SK-N-SH treated with all-trans-retinoic acid at 6 μM for 48 hours (cell line): ENCODE data around the gene MARCKS.

ENCODE experiments used
- ARNTL ChIP-seq: fragments of 450-650 bp; formaldehyde crosslinking; IDR thresholded peaks from 2 replicates; pipeline ENCODE4 v1.5.0; 2020; ENCODE audit warnings: low read depth, mild to moderate bottlenecking, moderate library complexity, borderline replicate concordance
- CREB5 ChIP-seq: fragments of 250-450 bp; sonication (Bioruptor Pico); IDR thresholded peaks from 2 replicates; pipeline ENCODE4 v1.5.1; 2020; ENCODE audit warnings: low read depth, mild to moderate bottlenecking, moderate library complexity
- ESRRG ChIP-seq: fragments of 250-450 bp; sonication (Bioruptor Pico); IDR thresholded peaks from 2 replicates; pipeline ENCODE4 v1.6.1; 2021; ENCODE audit warnings: mild to moderate bottlenecking
- GLIS3 ChIP-seq: fragments of 250-450 bp; sonication (Bioruptor Pico); IDR thresholded peaks from 2 replicates; pipeline ENCODE4 v1.5.0; 2020; ENCODE audit warnings: mild to moderate bottlenecking, moderate library complexity
- OSR1 ChIP-seq: fragments of 250-450 bp; sonication (Bioruptor Pico); IDR thresholded peaks from 2 replicates; pipeline ENCODE4 v1.8.0; 2022; ENCODE audit warnings: moderate library complexity, mild to moderate bottlenecking, inconsistent platforms
- PATZ1 ChIP-seq: fragments of 250-450 bp; sonication (Bioruptor Pico); IDR thresholded peaks from 2 replicates; pipeline ENCODE4 v1.8.0; 2020; ENCODE audit warnings: mild to moderate bottlenecking, moderate library complexity, borderline replicate concordance
- POU6F1 ChIP-seq: fragments of 250-450 bp; sonication (Bioruptor Pico); IDR thresholded peaks from 2 replicates; pipeline ENCODE4 v1.8.0; 2021; ENCODE audit warnings: low read depth, mild to moderate bottlenecking, moderate library complexity, borderline replicate concordance
- RARB ChIP-seq: fragments of 250-450 bp; sonication (Bioruptor Pico); IDR thresholded peaks from 2 replicates; pipeline ENCODE4 v1.8.0; 2021; ENCODE audit warnings: mild to moderate bottlenecking, moderate library complexity
- SNAI2 ChIP-seq: fragments of 250-450 bp; sonication (Bioruptor Pico); IDR thresholded peaks from 2 replicates; pipeline ENCODE4 v1.5.0; 2020; ENCODE audit warnings: mild to moderate bottlenecking, moderate library complexity
- TCF4 ChIP-seq: fragments of 250-450 bp; sonication (Bioruptor Pico); IDR thresholded peaks from 2 replicates; pipeline ENCODE4 v1.8.0; 2021; ENCODE audit warnings: mild to moderate bottlenecking, moderate library complexity, borderline replicate concordance
- TSHZ2 ChIP-seq: fragments of 250-450 bp; sonication (Bioruptor Pico); IDR thresholded peaks from 2 replicates; pipeline ENCODE4 v1.5.0; 2020; ENCODE audit warnings: mild to moderate bottlenecking, moderate library complexity
- ZFP3 ChIP-seq: fragments of 250-450 bp; sonication (Bioruptor Pico); IDR thresholded peaks from 2 replicates; pipeline ENCODE4 v1.5.0; 2020; ENCODE audit warnings: mild to moderate bottlenecking, moderate library complexity
- ZFP30 ChIP-seq: fragments of 450-650 bp; formaldehyde crosslinking; IDR thresholded peaks from 2 replicates; pipeline ENCODE4 v1.5.0; 2022; ENCODE audit warnings: mild to moderate bottlenecking, moderate library complexity
- ZNF8 ChIP-seq: fragments of 450-650 bp; formaldehyde crosslinking; IDR thresholded peaks from 2 replicates; pipeline ENCODE4 v1.5.0; 2020; ENCODE audit warnings: mild to moderate bottlenecking, moderate library complexity

GRCh38 chr6:113907102-113907815 is 50.1 kb downstream of the MARCKS start:
- TF ChIP-seq PATZ1, result no peak
- TF ChIP-seq ZNF8 (CRISPR knock-in tag), result no peak
- TF ChIP-seq TSHZ2 (CRISPR knock-in tag), result no peak
- TF ChIP-seq ESRRG, result no peak
- TF ChIP-seq RARB (CRISPR knock-in tag), result no peak
- no peak for TF ChIP-seq OSR1
- no peak for TF ChIP-seq CREB5
- TF ChIP-seq POU6F1 (CRISPR knock-in tag), result no peak
- TF ChIP-seq GLIS3 (CRISPR knock-in tag), result no peak
- TF ChIP-seq ARNTL, result no peak
- no peak for TF ChIP-seq SNAI2 (CRISPR knock-in tag)
- no peak for TF ChIP-seq TCF4
- TF ChIP-seq ZFP3, result no peak
- no peak for TF ChIP-seq ZFP30 (CRISPR knock-in tag)
